NCI-H446 (cell line): ENCODE data around the gene WNT9A.
"Not testable (repeated sequence)": the region's sequence is repeated elsewhere in the genome, so short reads cannot be mapped to it uniquely, and the experiment has no call there.

Source experiments
- DNase-seq, 2 experiments: peaks; one replicate each; lab custom pipeline; 2025; lab: John Stamatoyannopoulos, UW

The WNT9A gene

GRCh38 chr1:227947676-227948492, at the start of gene WNT9A:
TSS of gene WNT9A (minus strand) at chr1:227947932. CDS start at chr1:227947887, 45 bp downstream.
- peak; percentile 4 to 67 for DNase-seq

- no peak for DNase-seq
Measured at GRCh38 chr1:227996187-227996950, 48.6 kb upstream of the WNT9A start.

DNA sequence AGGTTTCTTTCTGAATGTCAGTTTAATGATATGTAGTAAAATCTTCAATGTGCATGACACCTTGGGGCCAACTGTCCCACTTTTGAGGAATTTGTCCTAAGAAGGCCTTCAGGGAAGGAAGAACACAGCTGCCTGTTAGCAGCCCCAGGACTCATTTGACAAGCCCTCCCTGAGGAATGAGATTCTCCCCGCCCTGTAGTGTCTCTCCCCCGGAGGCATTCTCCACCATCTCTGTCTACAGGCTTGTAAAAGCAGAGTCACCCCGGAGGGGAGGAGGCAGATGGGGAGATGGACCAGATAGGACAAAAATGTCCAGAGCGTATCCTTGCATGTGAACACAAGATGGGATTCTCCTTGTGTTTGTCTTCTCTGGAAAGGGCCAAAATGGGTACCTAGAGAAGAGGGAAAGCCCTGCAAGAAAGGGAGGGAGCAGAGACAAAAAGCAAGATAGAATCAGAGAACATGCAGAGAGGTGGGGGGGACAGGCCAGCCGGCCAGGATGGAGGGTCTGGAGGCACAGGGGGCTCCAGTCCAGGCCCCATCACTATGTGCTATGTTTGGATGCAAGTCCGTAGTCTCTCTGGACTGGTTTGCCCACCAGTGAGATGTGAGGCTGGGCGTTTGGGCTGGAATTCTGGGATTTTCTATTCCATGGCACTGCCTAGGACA, 47.0 kb upstream of the WNT9A start:
- no peak for DNase-seq

DNA sequence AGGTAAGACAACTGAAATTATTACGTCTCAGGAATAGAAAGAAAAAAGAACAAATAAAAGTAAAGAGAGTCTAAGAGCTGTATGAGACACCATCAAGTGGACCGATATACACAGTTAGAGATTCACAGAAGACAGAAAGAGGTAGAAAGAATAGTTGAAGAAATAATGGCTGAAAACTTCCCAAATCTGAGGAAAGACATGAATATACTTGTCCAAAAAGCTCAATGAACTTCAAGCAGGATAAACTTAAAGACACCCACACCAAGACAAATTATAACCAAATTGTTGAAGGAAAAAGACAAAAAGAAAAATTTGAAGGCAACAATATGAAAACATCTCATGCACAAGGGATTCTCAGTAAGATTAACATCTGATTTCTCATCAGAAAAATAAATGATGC, 39.4 kb upstream of the WNT9A start:
- no peak for DNase-seq

DNA sequence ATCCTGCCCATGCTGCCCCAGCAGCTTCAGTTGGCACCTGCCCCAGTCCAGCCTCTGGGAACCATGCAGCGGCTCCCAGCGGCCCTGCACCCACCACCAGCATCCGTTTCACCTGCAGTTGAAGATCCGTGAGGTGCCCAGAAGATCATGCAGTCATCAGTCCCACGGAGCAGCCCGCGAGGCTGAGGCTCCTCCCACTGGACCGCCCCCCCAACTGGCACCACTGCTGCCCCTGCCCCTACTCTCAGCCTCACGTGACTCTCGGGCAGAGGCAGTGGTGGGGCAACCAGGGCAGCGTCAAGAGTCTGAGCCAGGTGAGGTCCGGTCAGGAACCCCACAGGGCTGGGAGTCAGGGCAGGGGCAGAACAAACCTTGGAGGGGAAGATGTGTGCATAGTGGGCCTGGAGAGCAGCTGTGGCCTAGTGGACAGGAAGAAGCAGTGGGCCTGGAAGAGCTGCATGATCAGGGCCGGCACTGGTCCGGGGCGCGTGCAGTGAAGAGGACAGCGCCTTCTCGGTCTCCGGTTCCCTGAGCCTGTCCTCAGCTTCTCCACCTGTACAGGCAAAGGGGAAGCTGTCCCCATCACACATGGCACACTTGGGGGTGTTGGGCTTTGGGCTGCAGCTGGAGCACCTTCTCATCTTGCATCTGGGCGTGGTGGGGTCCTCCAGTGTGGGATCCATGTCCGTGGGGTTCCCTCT, 28.0 kb upstream of the WNT9A start:
- DNase-seq, result not testable (repeated sequence)

GRCh38 chr1:227973724-227974288, 26.1 kb upstream of the WNT9A start:
- not testable (repeated sequence) for DNase-seq

- DNase-seq, result not testable (repeated sequence)
Measured at GRCh38 chr1:227972843-227973374, 25.2 kb upstream of the WNT9A start.

GRCh38 chr1:227972283-227972679, 24.5 kb upstream of the WNT9A start:
- DNase-seq, result not testable (repeated sequence)

GRCh38 chr1:227971643-227972282, 24.0 kb upstream of the WNT9A start:
- not testable (repeated sequence) for DNase-seq

GRCh38 chr1:227971216-227971615, 23.5 kb upstream of the WNT9A start:
- not testable (repeated sequence) for DNase-seq

- DNase-seq, result not testable (repeated sequence)
Measured at GRCh38 chr1:227970076-227970995, 22.6 kb upstream of the WNT9A start.

- not testable (repeated sequence) for DNase-seq
Measured at GRCh38 chr1:227967815-227968214, 20.1 kb upstream of the WNT9A start.

GRCh38 chr1:227966733-227967132, 19.0 kb upstream of the WNT9A start:
- DNase-seq, result not testable (repeated sequence)

DNA sequence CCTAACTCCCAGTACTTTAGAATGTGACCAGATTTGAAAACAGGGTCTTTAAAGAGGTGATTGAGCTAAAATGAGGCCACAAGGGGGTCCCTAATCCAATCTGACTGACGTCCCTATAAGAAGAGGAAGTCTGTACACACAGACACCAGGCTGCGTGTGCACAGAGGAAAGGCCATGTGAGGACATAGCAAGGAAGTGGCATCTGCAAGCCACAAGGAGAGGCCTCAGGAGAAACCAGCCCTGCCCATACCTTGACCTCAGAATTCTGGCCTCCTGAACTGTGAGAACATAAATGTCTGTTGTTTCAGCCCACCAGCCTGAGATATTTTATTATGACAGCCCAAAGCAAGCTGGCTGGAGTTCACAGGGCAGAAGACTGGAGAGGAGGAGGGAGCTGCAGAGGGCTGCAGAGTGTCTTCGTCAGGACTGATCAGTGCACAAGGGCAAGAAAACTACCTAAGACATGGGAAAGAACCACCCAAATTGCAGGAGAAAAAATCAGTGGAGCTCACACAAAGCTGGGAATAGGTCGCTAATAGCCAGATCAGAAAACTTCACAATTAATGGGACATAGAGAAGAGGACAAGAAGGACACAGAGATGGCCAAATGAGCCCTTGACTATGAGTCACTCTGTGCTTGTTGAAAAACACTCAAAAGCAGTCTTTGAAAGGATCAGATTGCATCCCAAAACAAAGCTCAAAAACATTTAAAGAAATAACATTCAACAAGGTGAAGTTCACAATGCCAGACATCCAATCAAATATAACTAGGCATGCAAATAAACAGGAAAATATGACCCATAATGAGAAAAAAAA, 14.1 kb upstream of the WNT9A start:
- DNase-seq, result no peak

DNA sequence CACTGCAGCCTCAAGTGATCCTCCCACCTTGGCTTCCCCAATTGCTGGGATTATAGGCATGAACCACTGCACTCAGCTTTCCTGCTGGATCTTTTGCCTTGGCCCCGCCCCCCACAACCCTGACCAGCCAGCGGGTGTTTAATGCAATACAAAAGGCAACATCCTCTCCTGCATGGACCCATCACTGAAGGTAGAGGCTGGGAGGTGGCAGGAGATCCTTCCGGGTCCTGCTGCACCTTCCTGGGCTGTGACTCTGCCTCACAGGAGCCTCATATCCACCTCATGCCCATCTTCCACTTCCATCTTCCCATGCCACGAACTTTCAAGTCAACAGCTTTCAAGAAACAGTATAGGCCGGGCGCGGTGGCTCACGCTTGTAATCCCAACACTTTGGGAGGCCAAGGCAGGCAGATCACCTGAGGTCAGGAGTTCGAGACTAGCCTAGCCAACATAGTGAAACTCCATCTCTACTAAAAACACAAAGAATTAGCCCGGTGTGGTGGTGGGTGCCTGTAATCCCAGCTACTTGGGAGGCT, 11.7 kb upstream of the WNT9A start:
- DNase-seq, result no peak

- no peak for DNase-seq
Measured at GRCh38 chr1:227958617-227959324, 11.0 kb upstream of the WNT9A start.

GRCh38 chr1:227955808-227956207, 8.1 kb upstream of the WNT9A start:
- DNase-seq, result no peak
